Measurements from ENCODE around the gene C20orf204. TPM values are rescaled to one million over a fixed set of nuclear protein-coding genes. Genes with fewer than 3 reads are reported as not detected.

C20orf204 gene
- total and polyA plus RNA-seq, 9 of the 15 experiments (the other 6 are each of a cell fraction or from before 2014, with no cell fraction given), result 0.11 to 1.1 (median 0.36) TPM; not detected in 2

DNA sequence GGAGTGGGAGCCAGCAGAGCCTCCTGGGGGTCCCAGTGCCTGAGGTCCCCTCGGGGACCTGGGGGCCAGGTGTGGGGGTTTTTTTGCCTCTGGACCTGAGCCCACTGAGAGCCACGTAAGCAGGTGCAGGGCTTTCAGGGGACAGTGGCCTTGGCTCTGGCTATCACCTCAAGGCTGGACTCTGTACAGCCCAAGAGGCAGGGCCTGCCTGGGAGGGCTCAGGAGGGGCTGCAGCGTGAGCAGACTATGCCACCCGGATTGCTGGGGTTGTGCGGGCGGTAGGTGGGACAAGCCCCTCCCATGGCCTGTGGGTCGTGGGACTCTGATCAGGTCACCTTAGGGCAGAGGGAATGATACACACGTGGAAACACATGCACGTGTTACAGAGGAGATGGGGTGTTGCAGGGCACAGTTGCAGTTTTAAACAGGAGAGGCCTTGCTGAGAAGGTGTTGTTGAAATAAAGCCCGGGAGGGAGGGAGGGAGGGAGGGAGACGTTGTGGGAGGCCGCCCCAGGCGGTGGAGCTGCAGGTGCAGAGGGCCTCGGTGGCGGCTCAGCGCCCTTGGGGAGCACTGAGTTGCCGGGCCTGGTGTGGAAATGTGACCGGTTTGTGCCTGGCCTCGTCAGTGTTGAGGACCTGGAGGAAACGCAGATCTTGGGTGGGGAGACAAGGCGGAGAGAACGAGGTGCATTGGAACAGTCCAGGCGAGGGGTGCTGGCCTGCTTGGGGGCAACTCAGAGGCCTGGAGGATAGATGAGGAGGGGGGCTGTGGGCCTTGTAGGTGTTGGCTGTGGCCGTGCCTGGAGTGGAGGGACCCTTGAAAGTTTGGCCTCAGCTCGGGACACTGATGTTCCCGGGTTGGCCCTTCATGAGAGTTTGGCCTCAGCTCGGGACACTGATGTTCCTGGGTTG lies 29.3 kb downstream of the C20orf204 start:
- H3K9ac ChIP-seq (ENCODE audit: insufficient read depth in 1 of 2, low read depth in 2 of 2, low read length in 2 of 2), result peak overlapping the region in 1 of 2 experiments; percentile 28; a peak in 2 of 4 replicates
- H3K9me3 ChIP-seq (replicated peaks; ENCODE audit: control insufficient read depth, insufficient read depth, low read depth, low read length), result no peaks in the 10 kb centered on the region
- peaks cover 34 to 81% of the 10 kb centered on the region in 2 experiments for H3K4me1 ChIP-seq (replicated peaks in 1 of 2; ENCODE audit: control insufficient read depth in 2 of 2, insufficient read depth in 2 of 2, low read length in 2 of 2)
- in situ Hi-C loops (cut with MboI) (no loop called here), intact Hi-C loops (cut with micrococcal nuclease) (no loop called here)
- H3K4me3 ChIP-seq, result no peak overlapping the region
- no peak overlapping the region for H3K4me2 ChIP-seq (ENCODE audit: insufficient read depth, low read length)
- H3K27me3 ChIP-seq (ENCODE audit: control insufficient read depth in 2 of 2, insufficient read depth in 2 of 2, low read length in 2 of 2), result no peaks in the 10 kb centered on the region
- no peak overlapping the region for H2AFZ ChIP-seq (ENCODE audit: low read depth, low read length)
- no peak for ATAC-seq
- DNase-seq (ENCODE audit: extremely low read depth in 1 of 4, low spot score in 3 of 4), result no peak
- no peaks in the 10 kb centered on the region for H4K20me1 ChIP-seq (replicated peaks; ENCODE audit: control insufficient read depth, insufficient read depth, low read length)
- ChIA-PET POLR2A (interaction anchor here (0.6 to 1.4 kb wide), 5 partner anchors 11 to 526 kb away, joined by 3 read pairs; no protein-coding TSS in a partner anchor), CTCF (ENCODE audit: low intra/inter-chr PET ratio) (no interaction called here)
- WGBS (ENCODE audit: insufficient coverage, low coverage, missing lambda C conversion rate), result 50% methylated on average over 17 of the region's 27 CpGs
- H3K9me1 ChIP-seq (ENCODE audit: control insufficient read depth, insufficient read depth, low read length), result peaks cover 3% of the 10 kb centered on the region
- peaks cover 4% of the 10 kb centered on the region; the same call in 2 of the 3 replicates for H3K79me2 ChIP-seq (ENCODE audit: control insufficient read depth, insufficient read depth, low read length)
- no peaks in the 10 kb centered on the region for H3K36me3 ChIP-seq (ENCODE audit: control insufficient read depth, insufficient read depth, low read length)
- BruUV-seq (replicated peaks), result no TSS peak
- no peak overlapping the region for H3K27ac ChIP-seq (ENCODE audit: extremely low read depth, low read depth, low read length)
- no peak for FAIRE-seq
- TF ChIP-seq SIRT6 (IDR thresholded peaks at IDR 0.05; ENCODE audit: low read depth, low read length) (no peak), ATF3 (IDR thresholded peaks at IDR 0.05) (no peak), ATF3 (CRISPR knock-in tag; conservative IDR thresholded peaks at IDR 0.05) (no peak), RBM22 (IDR thresholded peaks at IDR 0.05; ENCODE audit: low read depth, low read length, poor library complexity, severe bottlenecking) (no peak), ARID3B (CRISPR knock-in tag; IDR thresholded peaks at IDR 0.05; ENCODE audit: borderline replicate concordance) (no peak), RREB1 (CRISPR knock-in tag; IDR thresholded peaks at IDR 0.05) (no peak)
- TF ChIP-seq, protein P1, sequence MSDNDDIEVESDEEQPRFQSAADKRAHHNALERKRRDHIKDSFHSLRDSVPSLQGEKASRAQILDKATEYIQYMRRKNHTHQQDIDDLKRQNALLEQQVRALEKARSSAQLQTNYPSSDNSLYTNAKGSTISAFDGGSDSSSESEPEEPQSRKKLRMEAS (CRISPR knock-in tag; IDR thresholded peaks at IDR 0.05), result peak; percentile 28; the same call in 1 of the 2 replicates
- TF ChIP-seq, protein P2, sequence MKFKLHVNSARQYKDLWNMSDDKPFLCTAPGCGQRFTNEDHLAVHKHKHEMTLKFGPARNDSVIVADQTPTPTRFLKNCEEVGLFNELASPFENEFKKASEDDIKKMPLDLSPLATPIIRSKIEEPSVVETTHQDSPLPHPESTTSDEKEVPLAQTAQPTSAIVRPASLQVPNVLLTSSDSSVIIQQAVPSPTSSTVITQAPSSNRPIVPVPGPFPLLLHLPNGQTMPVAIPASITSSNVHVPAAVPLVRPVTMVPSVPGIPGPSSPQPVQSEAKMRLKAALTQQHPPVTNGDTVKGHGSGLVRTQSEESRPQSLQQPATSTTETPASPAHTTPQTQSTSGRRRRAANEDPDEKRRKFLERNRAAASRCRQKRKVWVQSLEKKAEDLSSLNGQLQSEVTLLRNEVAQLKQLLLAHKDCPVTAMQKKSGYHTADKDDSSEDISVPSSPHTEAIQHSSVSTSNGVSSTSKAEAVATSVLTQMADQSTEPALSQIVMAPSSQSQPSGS (CRISPR knock-in tag; IDR thresholded peaks at IDR 0.05), result no peak
